ENCODE data around the gene PCMT1.

Gene PCMT1

GRCh38 chr6:149831308-149831820 lies 81.8 kb downstream of the PCMT1 start:
- H3K4me3 ChIP-seq (ENCODE audit: low read depth, low read length) = no peak overlapping the region
- no peak for TF ChIP-seq MYC (IDR thresholded peaks at IDR 0.05; ENCODE audit: low read depth, low read length)
- no peak for TF ChIP-seq POLR2A (IDR thresholded peaks at IDR 0.05; ENCODE audit: extremely low read depth, insufficient read length)
- no peak for TF ChIP-seq MAX (IDR thresholded peaks at IDR 0.05; ENCODE audit: low read depth, low read length)
- no peak for TF ChIP-seq CTCF (IDR thresholded peaks at IDR 0.05; ENCODE audit: low read depth, low read length)
- DNase-seq (ENCODE audit: low read depth) = no peak

GRCh38 chr6:149833651-149834050 lies 84.1 kb downstream of the PCMT1 start:
- no peak for DNase-seq (ENCODE audit: low read depth)
- peak; percentile 18 for TF ChIP-seq CTCF (IDR thresholded peaks at IDR 0.05; ENCODE audit: low read depth, low read length)
- TF ChIP-seq POLR2A (IDR thresholded peaks at IDR 0.05; ENCODE audit: extremely low read depth, insufficient read length) = no peak
- no peak overlapping the region for H3K4me3 ChIP-seq (ENCODE audit: low read depth, low read length)

GRCh38 chr6:149834513-149835481 lies 85.3 kb downstream of the PCMT1 start:
- H3K4me3 ChIP-seq (ENCODE audit: low read depth, low read length) = no peak overlapping the region
- peak; percentile 74 for DNase-seq (ENCODE audit: low read depth)
- TF ChIP-seq MAX (IDR thresholded peaks at IDR 0.05; ENCODE audit: low read depth, low read length) (no peak), CTCF (IDR thresholded peaks at IDR 0.05; ENCODE audit: low read depth, low read length) (peak; percentile 91)

GRCh38 chr6:149840345-149841075 lies 91.0 kb downstream of the PCMT1 start:
- H3K4me3 ChIP-seq (ENCODE audit: low read depth, low read length) = no peak overlapping the region
- TF ChIP-seq CTCF (IDR thresholded peaks at IDR 0.05; ENCODE audit: low read depth, low read length) (peak; percentile 77), MYC (IDR thresholded peaks at IDR 0.05; ENCODE audit: low read depth, low read length) (no peak)
- DNase-seq (ENCODE audit: low read depth) = peak; percentile 52

- TF ChIP-seq MYC (IDR thresholded peaks at IDR 0.05; ENCODE audit: low read depth, low read length) (no peak), MAX (IDR thresholded peaks at IDR 0.05; ENCODE audit: low read depth, low read length) (no peak), CTCF (IDR thresholded peaks at IDR 0.05; ENCODE audit: low read depth, low read length) (no peak), POLR2A (IDR thresholded peaks at IDR 0.05; ENCODE audit: extremely low read depth, insufficient read length) (no peak)
- H3K4me3 ChIP-seq (ENCODE audit: low read depth, low read length) = no peak overlapping the region
- no peak for DNase-seq (ENCODE audit: low read depth)
Measured at GRCh38 chr6:149842331-149842730, 92.8 kb downstream of the PCMT1 start.

All from NB4 (cell line).